Fibroblast of peridontal ligament (primary cell): Measurements from ENCODE around the gene MAL.

Source experiments
- DNase-seq: peaks from one replicate; pipeline ENCODE4 v3.0.0-alpha.2; 2010; ENCODE audit errors: extremely low read depth

Gene MAL

DNA sequence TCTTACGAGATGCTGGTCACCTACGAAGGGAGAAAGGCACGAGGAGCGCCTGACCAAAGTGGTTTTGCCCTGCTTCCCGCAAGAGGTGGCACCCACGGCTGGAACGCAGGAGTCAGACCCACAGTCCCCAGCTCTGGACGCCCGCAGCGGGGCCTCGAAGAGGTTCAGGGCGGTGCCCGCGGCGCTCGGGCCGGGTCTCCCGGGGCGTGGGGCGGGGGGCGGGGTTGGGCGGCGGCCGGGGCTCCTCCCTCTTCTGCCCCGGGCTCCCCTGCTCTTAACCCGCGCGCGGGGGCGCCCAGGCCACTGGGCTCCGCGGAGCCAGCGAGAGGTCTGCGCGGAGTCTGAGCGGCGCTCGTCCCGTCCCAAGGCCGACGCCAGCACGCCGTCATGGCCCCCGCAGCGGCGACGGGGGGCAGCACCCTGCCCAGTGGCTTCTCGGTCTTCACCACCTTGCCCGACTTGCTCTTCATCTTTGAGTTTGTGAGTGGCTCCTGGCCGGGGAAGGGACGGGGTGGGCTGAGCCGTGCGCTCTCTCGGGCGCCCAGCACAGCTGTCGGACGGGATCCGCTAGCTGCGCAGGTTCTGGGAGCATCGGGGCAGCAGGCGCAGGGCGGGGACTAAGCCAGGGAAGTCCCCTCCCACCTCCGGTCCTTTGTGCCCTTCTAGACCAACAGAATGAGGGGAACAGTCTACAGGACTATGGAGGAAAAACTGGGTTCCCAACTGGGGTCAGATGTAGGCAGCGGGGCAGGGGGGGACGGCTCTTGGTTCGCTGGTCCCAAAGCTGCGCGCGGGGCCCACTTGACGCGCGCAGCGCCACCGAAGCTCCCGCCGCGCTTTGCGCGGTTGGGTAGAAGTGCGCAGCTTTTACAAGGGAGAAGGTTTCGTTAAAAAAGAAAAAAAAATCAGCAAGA lies at the start of gene MAL:
Gene MAL (plus strand): TSS at position 303 of the 914 bp plus-strand sequence. CDS start 85 bp downstream, at position 388.
- no peak for DNase-seq

DNA sequence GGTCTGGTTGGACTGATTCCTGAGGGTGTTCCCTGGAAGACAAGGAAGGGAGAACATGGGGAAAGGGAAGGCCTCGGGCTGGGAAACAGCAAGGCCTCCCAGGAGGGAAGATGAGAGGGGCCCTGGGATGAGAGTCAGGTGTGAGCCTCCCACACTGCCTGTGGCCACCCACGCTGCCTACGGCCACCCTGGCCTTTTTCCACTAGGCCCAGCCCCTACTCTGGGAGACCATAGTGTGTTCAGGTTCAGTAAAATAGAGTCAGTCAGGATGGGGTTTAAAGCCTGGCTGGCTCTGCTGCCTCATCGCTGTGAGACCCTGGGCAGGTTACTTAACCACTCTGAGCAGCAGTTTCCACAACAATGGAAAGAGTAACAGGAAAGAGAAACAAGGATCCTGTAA lies 47.7 kb upstream of the MAL start:
- no peak for DNase-seq

DNA sequence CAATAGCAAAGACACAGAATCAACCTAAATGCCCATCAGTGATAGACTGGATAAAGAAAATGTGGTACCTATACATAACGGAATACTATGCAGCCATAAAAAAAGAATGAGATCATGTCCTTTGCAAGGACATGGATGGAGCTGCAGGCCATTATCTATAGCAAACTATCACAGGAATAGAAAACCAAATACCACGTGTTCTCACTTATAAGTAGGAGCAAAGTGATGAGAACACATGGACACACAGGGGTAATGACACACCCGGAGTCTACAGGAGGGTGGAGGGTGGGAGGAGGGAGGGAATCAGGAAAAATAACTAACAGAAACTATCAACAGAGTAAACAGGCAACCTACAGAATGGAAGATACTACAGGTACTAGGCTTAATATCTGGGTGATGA lies 46.6 kb upstream of the MAL start:
- DNase-seq: no peak

DNA sequence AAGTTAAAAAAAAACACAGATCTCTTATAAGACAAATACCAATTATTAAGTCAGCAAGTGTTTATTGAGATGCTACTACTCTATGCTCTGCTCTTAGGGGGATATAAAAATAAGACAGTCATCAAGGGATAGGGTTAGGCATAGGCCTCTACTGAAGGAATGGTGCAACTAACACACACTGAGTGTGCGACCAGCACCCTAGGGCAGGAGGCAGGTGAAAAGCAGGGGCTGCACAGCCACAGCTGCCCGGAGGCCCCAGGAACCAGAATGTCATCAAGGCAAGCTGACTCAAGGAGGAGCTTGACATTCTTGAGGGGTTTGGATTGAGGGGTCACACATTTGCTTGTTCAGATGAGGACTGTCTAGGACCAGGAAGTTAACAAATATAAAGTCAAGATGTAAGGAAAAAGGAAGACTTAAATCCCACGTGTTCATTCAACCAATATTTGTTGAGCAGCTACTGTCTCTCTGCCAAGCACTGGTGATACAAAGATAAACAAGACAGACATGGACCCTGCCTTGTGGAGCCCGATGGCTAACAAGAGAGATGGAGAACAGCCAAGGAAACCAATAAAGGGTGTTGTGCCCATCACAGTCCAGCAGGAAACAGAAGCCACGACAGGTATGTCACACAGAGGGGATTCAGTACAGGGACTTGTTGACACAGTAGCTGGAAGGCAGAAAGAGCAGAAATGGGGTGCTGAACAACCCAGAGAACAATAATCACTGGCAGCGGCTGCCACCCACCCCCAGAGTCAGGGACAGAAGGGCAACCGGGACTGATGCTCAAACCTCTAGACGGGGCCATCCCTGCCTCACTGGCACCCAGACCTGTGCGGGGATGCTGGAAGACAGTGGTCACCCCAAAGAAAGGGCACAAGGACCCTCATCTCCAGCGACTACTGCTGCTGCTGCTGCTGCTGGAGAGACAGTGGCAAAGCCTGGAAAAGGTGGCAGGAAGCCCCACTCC lies 45.8 kb upstream of the MAL start:
- no peak for DNase-seq

DNA sequence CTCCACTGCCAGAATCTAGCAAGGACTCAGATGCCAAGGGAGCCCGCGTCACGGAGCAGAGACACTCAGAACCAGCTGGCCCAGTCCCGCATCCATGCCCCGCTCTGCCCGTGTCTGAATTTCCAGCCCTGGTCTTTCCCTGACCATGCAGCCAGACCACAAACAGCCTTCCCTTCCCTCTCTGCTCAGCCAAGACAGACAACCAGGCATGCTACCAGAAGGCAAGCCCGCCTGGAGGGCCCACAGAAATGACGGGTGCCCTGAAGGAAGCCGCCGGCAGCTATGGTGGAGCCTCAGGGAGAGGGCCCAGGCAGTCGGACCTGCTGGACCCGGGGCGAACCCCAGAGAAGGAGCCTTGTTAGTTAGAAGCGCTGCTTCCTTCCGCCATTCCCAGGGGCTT lies 45.1 kb upstream of the MAL start:
- DNase-seq: no peak

DNA sequence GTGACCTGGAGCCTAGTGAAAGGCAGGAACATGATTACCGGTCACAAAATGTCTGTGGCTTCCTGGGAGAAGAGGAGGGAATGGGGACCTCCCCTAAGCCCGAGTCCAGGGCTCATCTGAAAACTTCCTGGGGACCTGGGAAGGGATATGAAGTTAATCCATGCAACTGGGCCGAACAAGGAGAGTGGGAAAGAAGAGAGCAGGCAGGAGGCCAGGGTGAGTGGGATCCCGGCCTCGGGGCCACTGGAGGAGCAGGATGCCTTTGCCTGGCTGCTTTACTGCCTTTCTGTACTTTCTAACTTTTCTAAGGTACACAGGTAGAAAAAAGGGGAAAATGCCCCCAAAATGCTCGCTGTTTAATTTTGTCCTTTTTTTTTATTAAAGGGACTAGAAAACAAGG lies 43.4 kb upstream of the MAL start:
- no peak for DNase-seq

DNA sequence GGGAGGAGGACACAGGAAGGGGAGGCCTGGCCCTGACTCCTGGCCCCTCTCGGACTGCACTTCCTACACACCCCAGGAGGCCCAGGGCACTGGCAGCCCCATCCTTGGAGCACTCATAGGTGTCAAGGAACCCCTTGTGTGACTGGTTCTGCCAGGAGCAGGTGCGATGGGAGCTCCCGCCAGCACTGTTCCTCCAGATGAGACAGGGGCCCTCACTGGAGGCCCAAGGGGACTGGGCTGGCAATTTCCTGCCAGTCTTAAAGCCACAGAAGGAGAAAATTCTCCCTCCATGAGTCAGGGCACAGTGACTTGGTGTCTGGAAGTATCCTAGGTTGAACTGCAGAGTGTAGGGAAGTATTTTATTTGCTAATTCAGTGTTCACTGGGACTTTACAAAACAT lies 42.8 kb upstream of the MAL start:
- peak; percentile 1 for DNase-seq

DNA sequence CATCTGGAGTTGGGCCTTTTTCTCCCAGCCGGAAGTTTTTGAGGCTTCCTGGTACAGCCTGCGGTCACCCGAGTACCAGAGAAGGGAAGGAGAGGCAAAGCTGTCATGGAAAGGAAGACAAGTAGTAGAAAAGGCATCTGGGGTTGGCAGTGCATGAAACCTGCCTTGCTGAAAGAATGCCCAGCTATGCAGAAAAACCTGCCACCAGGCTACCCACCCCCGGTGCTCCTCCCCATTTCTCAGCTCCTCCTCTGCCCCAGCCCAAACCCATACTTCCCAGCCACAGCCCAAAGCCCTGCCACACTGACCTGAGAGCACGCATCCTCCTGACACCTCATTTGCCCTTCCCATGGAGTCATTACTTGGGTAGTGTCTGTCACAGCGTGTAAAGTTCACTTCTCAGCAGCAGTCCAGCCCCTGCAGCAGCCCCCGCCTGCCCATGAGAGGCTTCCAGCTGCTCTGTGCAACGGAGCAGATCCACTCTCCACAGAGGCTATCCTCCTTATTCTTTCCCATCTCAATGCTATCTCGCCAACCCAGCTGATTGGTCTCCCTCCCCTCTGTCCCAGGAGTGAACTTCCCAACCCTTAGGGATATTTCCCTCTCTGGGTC lies 40.4 kb upstream of the MAL start:
- DNase-seq: no peak

DNA sequence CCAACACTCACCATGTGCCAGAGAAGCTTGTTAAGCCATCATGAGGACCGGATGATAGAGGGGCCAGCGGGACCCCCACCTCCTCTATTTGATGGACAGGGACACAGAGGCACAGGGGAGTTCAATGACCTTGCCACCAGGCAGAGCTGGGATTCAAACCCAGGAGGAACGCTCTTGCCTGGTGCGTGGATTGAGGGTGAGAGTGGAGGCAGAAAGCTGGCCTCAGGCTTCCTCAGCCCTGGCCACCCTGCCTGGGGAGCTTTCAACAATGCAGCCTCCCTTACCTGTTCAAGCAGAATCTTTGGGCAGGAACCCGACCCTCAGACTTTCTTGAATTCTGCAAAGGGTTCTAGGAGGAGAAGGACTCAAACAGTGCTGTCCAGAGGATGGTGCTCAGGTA lies 39.9 kb upstream of the MAL start:
- DNase-seq: no peak

DNA sequence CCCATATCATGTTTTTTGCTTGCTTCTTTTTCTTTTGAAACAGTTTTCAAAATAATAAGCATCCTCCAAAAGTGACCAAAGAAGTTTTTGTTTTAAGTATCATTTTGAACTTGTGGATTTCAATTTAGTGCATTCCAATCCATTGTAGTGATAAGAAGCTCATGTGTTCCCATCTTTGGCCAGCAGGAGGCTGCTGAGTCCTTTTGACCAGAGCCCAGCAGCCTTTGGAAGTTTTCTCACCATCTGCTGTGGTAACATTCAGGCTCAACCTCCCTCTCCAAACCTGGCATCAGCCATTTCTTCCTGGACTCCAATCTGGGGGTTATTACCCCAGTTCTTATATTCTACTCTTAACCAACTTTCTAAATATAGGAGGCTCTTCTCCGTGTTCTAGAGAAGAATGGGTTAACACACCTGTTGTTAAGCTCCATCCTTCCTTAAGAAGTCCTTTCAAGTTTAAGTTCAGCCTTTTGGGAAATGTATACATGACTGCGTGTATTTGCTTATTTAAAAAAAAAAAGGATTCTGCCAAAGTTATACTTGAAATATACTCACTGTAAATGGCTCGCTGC lies 39.0 kb upstream of the MAL start:
- DNase-seq: peak; percentile 69

DNA sequence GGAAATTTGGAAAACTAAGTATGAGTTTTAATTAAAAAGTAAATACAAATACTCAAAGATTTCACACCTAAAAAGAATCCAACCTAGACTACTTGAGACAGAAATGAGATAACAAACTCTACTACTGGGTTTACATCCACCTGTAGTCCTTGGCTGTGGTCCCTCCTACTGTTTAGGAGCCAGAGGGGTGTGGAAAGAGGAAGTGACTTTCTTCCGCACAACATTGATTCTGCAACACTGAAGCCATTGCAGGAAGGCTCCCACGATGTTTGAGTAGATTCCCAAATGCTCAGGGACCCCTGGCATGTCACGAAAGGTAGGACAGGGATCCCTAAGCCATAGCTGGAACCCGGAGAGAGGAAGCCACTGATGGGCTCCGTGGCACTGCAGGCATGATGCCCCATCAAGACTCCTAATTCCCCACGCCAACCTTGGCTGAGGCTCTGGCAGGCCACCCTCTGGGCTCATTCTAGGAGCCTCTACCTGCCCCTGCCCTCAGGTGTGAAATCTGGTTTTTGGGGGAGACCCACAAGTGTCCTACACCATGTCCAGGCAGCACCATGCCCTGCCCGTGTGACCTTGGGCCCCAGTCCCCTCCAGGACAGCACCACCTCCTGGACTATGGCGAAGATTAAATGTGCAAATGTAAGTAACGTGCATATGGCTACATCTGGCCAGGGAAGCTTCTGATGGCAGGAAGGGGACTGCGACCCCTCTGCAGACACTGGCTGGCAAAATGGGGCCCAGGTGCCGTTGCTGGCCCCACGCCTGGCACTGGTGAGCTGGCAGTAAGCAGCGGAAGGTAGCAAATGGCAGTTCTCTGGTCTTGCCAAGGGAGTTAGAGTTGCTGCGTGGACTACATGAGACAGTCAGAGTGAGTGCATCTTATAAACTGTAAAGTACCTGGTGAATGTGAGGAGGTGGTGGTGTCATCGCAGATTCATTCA lies 38.2 kb upstream of the MAL start:
- no peak for DNase-seq

DNA sequence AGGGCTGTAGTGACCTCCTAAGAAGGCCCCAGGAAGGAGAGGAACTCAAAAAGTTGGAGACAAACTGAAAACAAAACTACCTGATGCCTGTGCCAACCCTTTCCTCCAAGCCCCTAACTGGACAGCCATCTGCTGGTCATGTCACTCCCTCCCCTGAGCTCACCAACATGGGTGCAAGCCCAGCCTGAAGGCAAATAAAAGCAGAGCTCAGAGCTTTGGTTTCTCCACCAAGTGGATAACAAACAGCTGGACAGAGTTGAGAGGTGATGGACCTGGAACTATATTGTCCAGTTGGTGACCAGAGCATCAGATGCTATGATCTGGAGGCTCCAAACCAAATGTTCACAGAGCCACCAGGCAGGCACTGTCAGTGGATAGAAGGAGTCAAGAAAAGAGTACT lies 34.6 kb upstream of the MAL start:
- DNase-seq: no peak

DNA sequence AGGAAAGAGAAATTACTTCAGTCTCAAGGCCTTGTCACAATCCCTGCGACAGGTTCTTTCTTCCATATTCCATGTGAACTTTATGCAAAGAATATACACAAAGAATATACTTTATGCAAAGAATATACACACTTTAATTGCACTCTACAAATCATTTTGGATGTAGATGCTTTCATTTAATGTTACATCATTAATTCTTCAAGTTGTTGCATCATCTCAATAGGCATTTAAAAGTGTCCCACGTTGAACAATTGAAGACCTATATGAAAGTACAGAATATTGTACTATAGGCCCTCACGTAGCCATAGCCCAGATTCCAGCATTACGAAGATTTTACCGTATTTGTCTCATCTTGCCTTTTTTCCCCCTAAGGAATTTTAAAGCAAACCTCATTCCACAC lies 33.1 kb upstream of the MAL start:
- no peak for DNase-seq

DNA sequence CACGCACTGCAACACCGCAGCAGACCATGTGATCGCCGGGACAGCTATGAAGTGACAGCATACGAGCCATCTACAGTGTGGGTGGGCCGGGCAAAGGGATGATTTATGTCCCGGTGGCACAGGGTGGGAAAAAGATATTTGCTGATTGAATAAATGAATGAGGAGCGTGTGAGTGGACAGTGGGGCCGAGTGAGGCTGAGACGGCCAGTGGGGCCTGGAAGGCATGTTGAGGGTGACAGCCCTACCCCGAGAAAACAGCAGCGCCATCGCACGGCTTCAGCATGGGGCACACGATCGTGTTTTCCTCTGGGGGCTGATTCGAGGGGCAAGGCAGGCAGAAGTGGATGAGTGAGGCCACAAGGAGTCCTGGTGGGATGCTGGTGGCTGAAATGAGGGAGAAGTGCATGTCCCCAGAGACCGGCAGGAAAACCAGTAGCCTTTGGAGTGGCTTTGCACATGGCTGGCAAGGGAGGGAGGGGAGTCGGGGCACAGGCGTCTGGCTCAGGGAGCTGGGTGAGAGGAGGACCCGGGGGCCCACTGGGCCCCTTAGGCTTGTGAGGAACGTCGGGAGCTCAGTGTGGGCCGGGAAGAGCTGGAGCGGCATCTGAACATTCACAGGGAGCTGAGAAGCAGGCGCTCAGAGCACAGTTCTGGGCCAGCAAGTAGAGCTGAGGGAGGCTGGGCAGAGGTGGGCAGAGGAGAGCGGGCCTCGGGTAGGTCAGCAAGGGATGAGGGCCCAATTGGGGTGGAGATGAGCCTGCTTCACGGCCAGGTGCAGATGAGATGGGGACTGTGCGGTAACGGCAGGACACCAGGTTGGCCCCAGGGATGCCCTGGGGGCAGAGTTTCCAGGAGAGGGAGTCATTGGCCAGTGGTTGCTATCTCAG lies 32.1 kb upstream of the MAL start:
- no peak for DNase-seq

DNA sequence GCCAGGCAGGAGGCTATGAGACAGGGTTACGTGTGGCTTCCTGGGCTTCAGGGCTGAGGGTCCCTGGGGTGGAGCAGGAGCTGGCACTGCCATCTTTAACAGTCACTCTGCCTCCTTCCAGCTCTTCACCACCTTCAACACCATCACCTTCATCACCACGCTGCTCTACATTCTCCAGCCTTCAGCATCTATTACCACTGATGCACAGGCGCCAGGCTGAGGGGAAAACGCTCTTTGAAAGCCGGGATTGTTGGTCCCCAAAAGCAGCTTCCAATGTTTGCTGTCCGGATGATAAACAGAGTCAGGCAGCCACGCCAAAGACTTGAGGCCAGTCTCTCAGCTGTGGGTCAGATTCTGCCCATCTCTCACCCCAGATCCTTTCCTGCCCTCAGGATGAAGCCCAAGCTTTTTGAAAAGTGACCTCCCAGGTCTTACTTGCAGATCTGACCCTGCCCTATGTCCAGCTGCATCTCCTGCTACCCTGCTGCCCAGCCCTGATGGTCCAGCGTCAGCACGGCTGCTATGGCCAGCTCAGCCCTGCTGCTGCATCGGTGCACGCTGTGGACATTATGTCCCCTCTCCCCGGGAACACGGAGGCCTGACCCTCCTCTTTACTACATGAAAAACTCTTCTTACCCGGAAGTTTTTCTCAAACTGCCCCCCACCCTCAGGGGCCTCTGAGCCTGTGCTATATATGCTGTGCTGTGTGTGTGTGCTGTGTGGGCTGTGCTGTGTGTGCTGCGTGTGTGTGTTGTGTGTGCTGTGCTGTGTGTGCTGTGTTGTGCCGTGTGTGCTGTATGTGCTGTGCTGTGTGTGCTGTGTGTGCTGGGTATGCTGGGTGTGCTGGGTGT lies 31.2 kb upstream of the MAL start:
- no peak for DNase-seq

DNA sequence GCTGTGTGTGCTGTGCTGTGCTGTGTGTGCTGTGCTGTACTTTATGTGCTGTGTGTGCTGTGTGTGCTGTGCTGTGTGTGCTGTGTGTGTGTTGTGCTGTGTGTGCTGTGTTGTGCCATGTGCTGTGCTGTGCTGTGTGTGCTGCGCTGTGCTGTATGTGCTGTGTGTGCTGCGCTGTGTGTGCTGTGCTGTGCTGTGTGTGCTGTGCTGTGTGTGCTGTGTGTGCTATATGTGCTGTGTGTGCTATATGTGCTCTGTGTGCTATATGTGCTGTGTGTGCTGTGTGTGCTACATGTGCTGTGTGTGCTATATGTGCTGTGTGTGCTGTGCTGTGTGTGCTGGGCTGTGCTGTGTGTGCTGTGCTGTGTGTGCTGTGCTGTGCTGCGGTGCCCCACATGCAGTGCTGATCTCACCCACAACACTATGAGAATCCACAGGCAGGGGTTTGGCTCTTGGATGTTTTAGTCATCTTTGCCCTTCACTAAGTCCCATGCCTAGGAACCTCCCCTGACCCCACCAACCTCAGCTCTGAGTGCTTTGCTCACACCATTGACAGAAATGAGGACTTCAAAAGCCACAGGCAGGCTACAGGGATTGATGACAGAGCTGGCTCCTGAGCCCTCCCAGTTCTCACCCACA lies 30.5 kb upstream of the MAL start:
- no peak for DNase-seq

DNA sequence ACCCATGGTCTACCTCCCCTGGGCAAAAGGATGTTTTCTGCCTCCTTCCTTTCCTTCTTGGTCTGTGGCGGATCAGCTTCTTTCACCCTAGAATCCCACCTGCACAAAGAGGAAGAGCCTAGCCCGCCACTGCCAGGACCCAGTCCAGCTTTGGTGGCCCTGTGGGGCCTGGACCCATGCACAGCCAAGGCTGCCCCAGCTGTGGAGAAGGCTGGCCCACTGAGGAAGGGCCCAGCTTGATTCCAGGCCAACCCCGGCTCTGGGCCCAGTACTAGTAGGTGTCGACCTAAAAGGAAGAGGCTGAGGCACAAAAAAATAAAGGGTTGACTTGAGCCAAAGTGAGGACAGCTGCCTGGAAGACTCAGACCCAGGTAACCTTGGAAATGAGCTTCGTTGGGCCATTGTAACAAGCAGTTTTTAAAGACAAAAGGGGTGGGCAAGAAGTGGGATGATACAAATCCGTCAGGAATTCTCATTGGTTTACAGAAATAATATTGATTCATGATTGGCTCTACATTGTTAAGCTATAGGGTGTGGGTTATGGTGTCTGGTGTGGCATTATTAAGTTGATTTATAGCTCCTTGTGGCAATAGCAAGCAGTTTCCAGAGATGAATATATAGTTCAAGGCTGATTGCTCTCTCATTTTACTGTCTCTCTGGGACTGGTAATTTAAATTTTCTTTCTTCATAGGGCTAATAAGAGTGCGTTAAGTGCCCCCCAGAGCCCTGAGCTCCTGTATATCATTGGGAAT lies 29.8 kb upstream of the MAL start:
- no peak for DNase-seq
